Fibroblast of skin of scalp (primary cell): ENCODE results near the gene PACRG. TPM values are rescaled to one million over a fixed set of nuclear protein-coding genes. Genes with fewer than 3 reads are reported as not detected.
"Not testable (repeated sequence)": the region's sequence is repeated elsewhere in the genome, so short reads cannot be mapped to it uniquely, and the experiment has no call there.

Source experiments
- DNase-seq: peaks from one replicate; pipeline ENCODE4 v3.0.0-alpha.2; 2013
- polyA plus RNA-seq, 2 experiments: library from polyadenylated mRNA; unstranded; fragments of 120-200 nt; gene quantifications; one replicate each; pipeline ENCODE4 v1.2.1, GENCODE V29; 2013; ENCODE audit not compliant: insufficient read length in 2 of 2

PACRG gene
- 0.79 TPM for polyA plus RNA-seq (2013, experiment 1 of 2; ENCODE audit: insufficient read length)
- 1.2 TPM for polyA plus RNA-seq (2013, experiment 2 of 2; ENCODE audit: insufficient read length)

DNA sequence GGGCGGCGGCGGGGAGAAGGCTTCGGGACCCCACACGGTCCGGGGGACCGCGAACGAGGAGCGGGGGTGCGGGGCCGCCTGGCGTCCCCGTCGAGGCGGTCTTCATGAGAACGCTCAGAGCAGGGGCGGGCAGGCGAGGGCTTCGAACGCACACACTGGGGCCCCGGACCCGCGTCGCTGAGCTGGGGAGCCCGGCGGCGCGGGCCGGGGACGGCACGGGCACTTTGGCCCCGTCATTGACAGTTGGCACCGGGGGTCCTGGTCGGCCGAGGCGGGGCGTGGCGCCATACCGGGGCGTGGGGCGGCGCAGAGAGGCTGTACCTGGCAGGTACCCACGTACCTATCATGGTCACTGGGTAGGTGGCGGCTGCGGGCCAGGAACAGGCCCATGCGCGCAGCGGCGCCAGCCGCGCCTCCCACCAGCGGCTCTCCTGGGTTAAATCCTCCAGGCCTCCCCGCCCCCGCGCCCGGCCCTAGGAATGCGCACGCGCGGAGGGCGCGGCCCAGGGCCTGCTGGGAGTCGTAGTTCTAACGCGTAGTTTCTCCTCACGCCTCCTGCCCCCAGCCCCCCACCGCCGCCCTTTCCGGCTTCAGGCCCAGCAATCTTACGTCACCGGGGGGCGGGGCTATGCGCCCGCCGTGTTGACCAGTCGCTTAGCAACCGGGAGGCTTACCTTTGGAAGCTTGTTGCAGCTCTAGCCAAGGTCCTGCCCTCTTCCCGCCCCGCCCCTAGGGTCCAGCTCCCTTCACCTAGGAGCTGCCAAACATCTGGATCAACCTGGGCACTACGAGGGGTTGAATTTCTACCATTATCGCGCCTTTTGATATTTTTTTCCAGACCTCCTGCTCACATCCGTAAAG lies at the start of gene PACRG, which contains the start of gene PRKN:
TSS of gene PACRG (plus strand) at position 653 of the 861 bp plus-strand sequence.
TSS of gene PRKN (minus strand) at position 445 of the 861 bp plus-strand sequence.
- peak; percentile 98 for DNase-seq

DNA sequence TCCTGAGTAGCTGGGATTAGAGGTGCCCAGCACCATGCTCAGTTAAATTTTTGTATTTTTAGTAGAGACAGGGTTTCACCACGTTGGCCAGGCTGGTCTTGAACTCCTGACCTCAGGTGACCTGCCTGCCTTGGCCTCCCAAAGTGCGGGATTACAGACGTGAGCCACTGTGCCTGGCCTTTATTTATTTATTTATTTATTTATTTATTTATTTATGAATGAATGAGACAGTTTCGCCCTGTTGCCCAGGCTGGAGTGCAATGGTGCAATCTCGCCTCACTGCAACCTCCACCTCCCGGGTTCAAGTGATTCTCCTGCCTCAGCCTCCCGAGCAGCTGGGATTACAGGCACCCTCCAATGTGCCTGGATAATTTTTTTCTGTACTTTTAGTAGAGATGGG lies 48.9 kb upstream of the PACRG start:
- not testable (repeated sequence) for DNase-seq

DNA sequence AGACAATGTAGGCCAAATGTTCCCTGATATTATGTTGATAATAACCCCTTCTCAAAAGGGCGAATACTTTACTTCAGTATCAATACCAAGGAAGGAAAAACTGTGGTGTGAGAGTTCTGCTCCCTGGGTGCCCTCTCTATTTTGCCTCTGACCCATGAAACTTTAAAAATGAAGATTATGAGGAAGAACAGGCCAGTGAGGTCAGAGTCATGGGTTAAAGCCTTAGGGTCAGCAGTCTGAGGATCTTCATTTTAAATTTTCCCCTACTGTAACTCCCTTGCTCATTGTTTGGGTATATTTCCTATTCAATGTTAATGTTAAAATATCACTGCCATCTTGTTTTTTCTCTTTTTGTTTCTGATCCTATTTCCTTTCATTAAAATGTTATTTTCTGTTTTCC lies 48.1 kb upstream of the PACRG start:
- DNase-seq: no peak

DNA sequence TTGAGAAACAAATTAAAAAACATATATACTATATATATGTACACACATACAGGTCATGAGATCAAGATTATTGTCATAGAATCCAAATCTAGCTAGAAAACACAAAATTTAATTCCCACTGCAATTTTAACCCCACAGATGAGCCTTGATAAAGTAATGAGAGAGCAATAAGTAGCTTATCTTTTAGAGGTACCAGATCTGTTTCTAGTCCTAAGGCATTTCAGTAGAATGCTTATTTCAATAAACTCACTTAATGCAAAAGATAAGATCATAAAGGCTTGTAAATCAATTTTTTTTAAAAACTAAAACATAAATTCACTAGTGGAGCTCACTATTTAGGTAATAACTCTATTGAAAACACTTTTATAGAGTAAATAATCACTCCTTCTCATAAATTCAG lies 47.4 kb upstream of the PACRG start:
- DNase-seq: no peak

- DNase-seq: peak; percentile 3
Measured at GRCh38 chr6:162680871-162681270, 46.9 kb upstream of the PACRG start.

DNA sequence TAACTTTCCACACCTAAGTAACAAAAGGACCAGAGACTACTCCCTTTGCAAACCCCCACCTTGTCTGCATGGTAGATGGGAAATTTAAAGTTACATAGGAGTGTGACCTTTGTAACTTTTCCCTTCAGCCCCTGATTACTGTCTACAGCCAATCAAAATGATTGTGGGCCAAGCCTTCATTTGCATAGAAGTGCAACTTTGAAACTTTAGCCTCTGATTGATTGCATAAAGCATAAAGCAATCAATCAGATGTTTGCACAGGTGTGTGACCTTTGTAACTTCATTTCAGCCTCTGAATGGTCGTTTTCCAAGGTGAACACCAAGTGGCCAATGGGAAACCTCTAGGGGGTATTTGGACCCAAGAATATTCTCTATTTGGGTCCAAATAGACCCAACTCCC lies 46.3 kb upstream of the PACRG start:
- DNase-seq: no peak

- no peak for DNase-seq
Measured at GRCh38 chr6:162683135-162683534, 44.6 kb upstream of the PACRG start.

DNA sequence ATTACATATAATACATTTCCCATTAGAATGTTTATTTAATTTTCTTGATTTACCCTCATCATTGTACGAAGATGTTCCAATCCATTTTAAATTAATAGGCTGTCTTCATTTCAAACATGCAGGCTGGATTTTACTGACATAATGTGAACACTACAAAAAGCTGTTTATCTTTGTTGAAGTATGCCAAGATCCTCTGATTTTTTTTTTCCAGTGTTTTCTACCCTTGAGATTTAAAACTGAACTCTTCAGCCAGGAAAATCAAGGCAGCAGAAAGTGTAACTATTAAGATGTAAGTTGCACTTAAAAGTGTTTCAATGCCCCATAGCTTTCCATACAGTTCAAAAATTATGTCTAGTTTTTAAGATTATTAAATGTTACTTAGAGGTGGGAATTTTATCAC lies 43.7 kb upstream of the PACRG start:
- no peak for DNase-seq

DNA sequence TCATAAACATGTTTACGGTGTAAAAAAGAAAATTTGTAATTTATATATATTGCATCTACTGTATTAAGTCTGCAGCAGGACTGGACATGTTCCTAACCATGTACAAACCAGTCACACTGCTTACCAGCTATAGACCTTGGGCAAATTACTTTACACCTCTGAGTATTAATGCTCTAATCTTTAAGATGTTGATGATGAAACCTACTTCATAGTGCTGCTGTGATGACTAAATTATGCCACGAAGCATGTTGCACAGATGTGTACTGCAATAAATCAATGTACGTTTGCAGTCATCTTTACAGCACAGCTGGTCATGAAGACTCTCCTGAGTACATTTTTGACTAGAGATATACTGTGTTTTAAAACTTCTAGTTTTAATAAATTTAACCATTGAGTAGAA lies 42.8 kb upstream of the PACRG start:
- no peak for DNase-seq

DNA sequence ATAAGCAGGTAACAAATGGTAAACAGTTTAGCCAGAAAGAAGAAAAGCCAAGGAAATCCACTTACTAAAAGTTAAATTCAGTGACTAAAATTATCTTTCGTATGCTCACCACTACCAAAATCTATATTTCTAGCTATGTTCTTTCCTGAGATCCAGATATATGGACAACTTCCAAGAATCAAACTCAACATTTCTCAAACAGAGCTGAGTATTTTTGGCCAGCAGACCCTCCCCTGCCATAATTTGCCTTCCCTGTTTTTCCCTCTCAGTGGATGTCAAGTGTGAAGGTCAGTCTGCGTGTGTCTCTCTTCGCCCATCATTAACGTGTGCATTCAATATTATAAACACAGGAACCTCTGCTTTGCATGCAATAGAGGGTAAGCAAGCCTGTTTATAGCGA lies 42.2 kb upstream of the PACRG start:
- DNase-seq: no peak

DNA sequence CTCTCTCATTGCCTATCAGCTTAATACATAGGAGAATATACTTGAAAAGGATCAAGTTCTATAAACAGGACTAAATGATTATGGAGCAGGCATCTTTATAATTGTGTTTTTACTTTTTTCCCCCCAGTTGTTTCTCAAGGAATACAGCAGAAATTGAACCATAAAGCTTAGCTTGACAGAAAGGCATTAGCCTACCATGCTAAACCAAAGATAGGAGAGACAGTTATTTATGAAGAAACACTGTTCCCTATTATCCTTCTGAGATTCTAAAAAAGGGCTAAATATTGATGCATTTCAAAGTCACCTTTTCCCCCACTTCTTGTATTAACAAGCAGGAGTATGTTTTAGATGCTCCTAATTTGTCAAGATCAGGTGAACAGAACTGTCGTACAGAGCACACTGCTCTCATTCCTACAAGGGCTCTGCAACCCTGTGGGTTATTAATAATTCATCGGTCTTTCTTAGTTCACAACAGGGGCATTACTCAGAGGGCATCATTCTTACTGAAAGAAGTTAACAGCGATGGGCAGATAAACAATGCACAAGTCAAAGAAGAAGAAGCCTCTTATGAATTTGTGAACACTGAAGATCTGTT lies 38.9 kb upstream of the PACRG start:
- DNase-seq: no peak

- no peak for DNase-seq
Measured at GRCh38 chr6:162690158-162690557, 37.6 kb upstream of the PACRG start.

DNA sequence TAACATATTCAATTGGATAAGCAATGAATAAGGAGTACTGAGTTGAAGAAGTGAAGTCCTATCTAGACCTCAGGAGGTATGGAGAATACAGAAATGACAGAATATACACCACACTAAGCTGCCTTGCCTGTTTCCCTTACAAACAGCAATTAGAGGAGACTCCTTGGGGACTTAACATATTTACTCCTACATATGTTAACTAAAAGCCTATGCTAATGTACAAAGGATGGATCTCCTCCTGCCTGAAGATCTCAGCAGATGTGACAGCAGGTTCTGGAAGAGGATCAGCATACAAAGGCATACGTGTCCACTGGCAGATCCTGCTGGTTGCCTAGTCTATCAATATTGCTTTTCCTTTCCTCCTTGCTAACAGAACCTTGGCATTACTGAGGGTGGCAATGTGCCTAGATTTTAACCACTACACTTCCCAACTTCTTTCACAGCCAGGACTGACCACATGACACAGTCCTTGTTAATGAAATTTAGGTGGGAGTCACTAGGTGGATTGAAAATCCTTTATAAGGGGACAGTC lies 29.8 kb upstream of the PACRG start:
- DNase-seq: no peak

DNA sequence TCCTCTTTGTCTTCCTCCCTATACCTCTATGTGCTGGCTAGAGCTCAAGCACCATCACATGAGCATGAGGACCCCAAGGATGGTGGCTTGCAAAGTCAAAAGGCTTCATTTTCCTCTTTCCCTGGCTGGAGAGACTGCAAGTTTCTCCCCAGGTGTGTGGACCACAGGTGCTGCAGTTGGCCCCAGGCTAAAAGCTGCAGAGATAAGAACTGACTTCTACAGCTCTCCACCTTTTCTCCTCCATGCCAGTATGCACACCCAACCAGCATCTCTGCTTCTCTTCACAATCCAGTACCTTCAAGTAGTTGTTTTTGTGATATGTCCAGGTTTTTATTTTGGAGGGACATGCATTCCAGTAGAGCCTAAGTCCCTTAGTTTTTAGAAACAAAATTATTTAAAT lies 29.3 kb upstream of the PACRG start:
- no peak for DNase-seq

DNA sequence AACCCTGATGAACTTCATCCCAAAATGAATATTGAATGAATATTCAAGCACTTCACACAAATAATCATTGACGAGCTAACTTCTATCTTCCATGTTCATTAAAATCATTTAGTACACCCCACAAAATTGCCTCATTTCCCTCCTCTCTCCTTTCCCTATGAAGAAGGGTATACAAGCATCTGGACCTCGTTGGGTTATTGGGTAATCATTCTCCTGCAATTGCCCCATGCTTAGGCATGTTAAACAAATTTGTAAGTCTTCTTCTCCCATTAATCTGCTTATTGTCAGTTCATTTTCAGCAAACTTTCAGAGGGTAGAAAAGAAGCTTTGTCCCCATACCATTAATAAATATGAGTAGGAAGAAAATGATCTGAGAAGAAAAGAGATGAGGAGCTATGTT lies 27.8 kb upstream of the PACRG start:
- no peak for DNase-seq

DNA sequence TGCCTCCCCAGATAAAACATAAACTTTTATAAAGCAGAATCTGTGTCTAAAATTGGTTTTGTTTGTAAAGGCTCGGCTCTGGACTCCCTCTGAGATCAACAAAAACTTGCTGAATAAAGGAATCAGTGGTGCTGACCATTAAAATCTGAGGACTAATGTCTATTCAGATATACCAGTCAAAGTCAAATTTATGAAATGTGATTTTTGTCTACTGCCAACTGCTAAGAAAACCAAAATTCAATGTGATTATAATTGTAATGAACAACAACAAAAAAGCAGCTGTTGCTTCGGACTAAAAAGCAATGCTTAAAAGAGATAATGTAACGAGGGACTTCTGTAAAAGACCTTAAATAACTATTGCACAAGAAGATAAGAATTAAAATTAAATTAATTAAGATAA lies 26.8 kb upstream of the PACRG start:
- no peak for DNase-seq

- DNase-seq: no peak
Measured at GRCh38 chr6:162701551-162701950, 26.2 kb upstream of the PACRG start.

DNA sequence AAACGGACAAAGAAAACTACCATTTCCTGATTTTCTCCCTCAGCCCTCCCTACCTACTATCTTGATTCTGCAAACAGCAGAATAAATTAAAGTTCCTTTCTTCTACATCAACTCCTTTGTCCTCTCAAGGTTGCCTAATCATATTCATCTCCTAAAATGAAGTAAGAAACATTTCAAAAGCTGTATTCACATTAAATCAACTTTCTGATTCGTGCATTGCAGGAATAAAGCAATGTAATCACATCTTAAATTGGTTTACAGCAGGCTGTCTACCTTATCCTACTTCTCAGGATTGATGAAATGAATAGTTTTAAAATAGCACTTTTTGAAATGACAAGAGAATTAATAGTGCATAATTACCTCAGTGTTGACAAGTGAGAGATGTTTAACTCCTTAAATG lies 25.3 kb upstream of the PACRG start:
- DNase-seq: no peak

- no peak for DNase-seq
Measured at GRCh38 chr6:162704001-162704400, 23.8 kb upstream of the PACRG start.

DNA sequence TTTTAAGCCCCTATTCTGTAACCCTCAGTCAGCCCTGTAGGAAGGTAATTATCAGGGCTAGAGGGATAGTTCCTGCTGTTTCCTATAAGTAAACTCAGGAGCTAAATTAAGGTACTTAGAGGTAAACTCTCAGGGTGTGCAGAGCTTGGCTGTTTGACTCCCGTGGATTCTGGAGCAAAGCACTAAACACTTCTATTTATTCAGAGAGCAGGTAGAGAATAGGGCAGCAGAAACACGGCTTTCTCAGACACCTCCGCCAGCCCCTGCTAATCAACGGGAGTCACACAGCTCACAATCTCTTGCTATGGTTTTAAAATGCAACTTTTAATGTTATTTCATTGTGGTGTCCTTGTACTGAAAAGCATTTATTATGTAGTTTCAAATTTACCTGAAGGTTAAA lies 22.0 kb upstream of the PACRG start:
- no peak for DNase-seq

- DNase-seq: peak; percentile 6
Measured at GRCh38 chr6:162706232-162706631, 21.5 kb upstream of the PACRG start.

DNA sequence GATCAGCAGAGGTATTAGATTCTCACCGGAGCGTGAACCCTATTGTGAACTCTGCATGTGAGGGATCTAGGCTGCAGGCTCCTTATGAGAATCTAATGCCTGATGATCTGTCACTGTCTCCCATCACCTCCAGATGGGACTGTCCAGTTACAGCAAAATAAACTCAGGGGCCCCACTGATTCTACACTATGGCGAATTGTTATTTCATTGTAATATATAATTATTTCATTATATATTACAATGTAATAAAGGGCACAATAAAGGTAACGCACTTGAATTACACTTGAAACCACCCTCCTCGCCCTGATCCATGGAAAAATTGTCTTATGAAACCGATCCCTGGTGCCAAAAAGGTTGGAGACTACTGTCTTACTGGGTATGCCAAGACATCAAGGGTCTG lies 18.8 kb upstream of the PACRG start:
- DNase-seq: no peak

DNA sequence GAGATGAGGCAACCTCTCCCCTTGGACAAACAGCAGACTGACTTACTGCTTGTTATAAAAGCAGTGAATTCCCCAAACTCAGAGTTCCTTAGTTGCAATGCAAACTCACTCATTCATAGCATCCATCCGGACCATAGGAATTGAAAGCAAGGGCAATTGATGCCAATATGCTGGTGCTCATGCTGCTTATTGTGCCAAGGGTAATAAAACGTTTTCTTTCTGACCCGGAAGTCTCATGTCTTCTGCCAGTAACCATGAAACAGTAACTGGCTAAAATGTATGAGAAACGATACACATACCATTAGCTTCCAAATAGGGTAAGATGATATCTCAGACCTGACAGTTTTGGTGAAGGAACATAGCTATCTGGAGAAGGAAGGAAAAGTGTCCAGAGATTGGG lies 18.3 kb upstream of the PACRG start:
- DNase-seq: no peak

- no peak for DNase-seq
Measured at GRCh38 chr6:162710419-162710818, 17.4 kb upstream of the PACRG start.
